ENCODE results near the gene ZNF23.

The ZNF23 gene

DNA sequence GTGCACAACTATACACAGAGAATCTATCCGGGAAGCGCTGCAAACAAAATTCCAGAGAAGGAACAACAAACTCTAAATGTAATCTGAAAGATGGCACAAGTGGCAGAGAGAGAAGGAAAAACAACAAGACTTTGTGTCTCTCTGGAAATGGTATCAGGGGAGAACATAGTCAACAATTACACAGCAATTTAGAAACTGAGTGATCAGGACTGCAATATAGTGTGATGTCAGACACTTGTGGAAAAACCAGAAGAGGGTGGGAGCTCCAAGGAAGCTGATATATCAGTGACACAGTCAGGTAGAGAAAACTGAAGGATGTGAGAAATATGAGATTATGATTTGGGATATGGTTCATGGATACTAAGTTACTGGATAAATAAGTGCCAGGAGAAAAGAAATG, 18.9 kb upstream of the ZNF23 start:
- ChIA-PET POLR2A (no interaction called here), CTCF (no interaction called here)
- TF ChIP-seq BHLHE40 (IDR thresholded peaks at IDR 0.05; ENCODE audit: borderline replicate concordance) (no peak), FOXA1 (IDR thresholded peaks at IDR 0.05) (no peak), FOXK2 (IDR thresholded peaks at IDR 0.05) (no peak), ZNF384 (IDR thresholded peaks at IDR 0.05) (no peak), SUZ12 (IDR thresholded peaks at IDR 0.05) (no peak), ELF4 (IDR thresholded peaks at IDR 0.05) (no peak), TARDBP (IDR thresholded peaks at IDR 0.05) (no peak), HDGF (IDR thresholded peaks at IDR 0.05; ENCODE audit: borderline replicate concordance) (no peak), NFRKB (IDR thresholded peaks at IDR 0.05) (no peak), ARNT (IDR thresholded peaks at IDR 0.05) (no peak), SP1 (IDR thresholded peaks at IDR 0.05) (no peak), CTBP1 (IDR thresholded peaks at IDR 0.05; ENCODE audit: borderline replicate concordance) (no peak), LEF1 (IDR thresholded peaks at IDR 0.05; ENCODE audit: borderline replicate concordance) (no peak), FOXM1 (IDR thresholded peaks at IDR 0.05; ENCODE audit: borderline replicate concordance) (no peak), L3MBTL2 (conservative IDR thresholded peaks at IDR 0.05) (no peak)
- TF ChIP-seq, protein P1, sequence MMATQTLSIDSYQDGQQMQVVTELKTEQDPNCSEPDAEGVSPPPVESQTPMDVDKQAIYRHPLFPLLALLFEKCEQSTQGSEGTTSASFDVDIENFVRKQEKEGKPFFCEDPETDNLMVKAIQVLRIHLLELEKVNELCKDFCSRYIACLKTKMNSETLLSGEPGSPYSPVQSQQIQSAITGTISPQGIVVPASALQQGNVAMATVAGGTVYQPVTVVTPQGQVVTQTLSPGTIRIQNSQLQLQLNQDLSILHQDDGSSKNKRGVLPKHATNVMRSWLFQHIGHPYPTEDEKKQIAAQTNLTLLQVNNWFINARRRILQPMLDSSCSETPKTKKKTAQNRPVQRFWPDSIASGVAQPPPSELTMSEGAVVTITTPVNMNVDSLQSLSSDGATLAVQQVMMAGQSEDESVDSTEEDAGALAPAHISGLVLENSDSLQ (IDR thresholded peaks at IDR 0.05), result no peak
- no peak for DNase-seq (ENCODE audit: extremely low spot score)

DNA sequence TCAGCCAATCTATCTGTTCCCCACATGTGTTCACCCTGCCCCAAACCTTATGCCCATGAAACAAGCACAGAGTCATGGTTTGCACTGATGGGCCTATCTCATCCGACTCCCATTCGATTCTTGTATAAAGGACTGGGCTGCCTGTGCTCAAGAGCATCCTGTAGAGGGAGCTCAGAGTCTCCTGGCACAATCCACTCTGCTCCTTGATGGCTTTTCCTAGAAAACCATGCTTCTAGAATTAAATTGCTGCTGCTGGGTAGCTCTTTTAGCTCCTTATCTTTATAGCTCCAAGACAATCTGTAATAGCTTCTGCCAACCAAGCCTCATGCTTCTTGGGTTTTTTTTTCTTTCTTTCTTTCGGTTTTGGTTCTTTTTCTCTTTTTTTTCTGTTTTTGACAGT, 17.4 kb upstream of the ZNF23 start:
- POLR2A ChIA-PET, result interaction anchor here (0.9 to 1.1 kb wide), 2 partner anchors 17 to 50 kb away, joined by 3 to 5 read pairs; partner anchors contain the start of gene ZNF23
- CTCF ChIA-PET, result interaction anchor here (0.7 to 1.3 kb wide), 6 partner anchors 17 to 132 kb away, joined by 3 to 9 read pairs (median 4); partner anchors contain the start of gene ZNF23
- TF ChIP-seq HDGF (IDR thresholded peaks at IDR 0.05; ENCODE audit: borderline replicate concordance) (no peak), FOXK2 (IDR thresholded peaks at IDR 0.05) (no peak), SUZ12 (IDR thresholded peaks at IDR 0.05) (no peak), ELF4 (IDR thresholded peaks at IDR 0.05) (no peak), LEF1 (IDR thresholded peaks at IDR 0.05; ENCODE audit: borderline replicate concordance) (no peak), ARNT (IDR thresholded peaks at IDR 0.05) (no peak), FOXA1 (IDR thresholded peaks at IDR 0.05) (no peak), TARDBP (IDR thresholded peaks at IDR 0.05) (no peak), CTBP1 (IDR thresholded peaks at IDR 0.05; ENCODE audit: borderline replicate concordance) (no peak), FOXM1 (IDR thresholded peaks at IDR 0.05; ENCODE audit: borderline replicate concordance) (no peak)
- DNase-seq (ENCODE audit: extremely low spot score), result peak; percentile 58

DNA sequence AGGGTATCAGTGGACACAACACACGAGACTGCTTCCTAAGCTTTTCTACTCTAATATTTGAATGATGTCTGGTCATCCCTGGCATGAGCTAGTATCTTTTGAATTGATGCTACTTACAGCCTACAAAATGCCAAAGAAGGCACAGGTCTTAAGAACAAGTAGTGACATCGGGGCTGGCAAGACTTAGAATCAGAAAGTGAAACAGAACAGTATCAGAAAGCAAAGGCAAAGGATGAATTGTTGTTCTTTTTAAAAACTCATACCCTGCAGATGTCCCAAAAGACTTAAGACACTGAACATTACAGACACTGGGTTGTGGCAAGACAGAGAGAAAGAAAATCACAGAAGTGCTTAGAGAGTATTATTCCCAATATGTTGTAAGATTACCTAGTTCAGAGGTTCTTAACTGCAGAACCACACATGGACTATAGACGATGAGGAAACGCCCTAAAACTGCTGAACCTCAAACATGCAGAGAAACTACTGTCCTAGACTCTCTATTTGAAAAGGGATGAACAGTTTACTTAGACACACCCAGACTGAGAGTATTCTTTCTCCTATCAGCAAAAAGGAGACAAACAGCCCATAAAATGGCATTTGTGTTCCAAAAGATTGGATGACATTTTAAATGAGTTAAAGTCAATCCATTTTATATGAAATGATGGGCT, 14.5 kb upstream of the ZNF23 start:
- TF ChIP-seq L3MBTL2 (conservative IDR thresholded peaks at IDR 0.05), result no peak
- no peak for TF ChIP-seq FOXK2 (IDR thresholded peaks at IDR 0.05)
- TF ChIP-seq SUZ12 (IDR thresholded peaks at IDR 0.05), result no peak
- no peak for TF ChIP-seq FOXM1 (IDR thresholded peaks at IDR 0.05; ENCODE audit: borderline replicate concordance)
- TF ChIP-seq, protein P1 (IDR thresholded peaks at IDR 0.05), result no peak
- no peak for TF ChIP-seq TARDBP (IDR thresholded peaks at IDR 0.05)
- TF ChIP-seq LEF1 (IDR thresholded peaks at IDR 0.05; ENCODE audit: borderline replicate concordance), result no peak
- no peak for TF ChIP-seq ELF4 (IDR thresholded peaks at IDR 0.05)
- no peak for TF ChIP-seq NFRKB (IDR thresholded peaks at IDR 0.05)
- no peak for TF ChIP-seq HDGF (IDR thresholded peaks at IDR 0.05; ENCODE audit: borderline replicate concordance)
- no peak for DNase-seq (ENCODE audit: extremely low spot score)
- POLR2A ChIA-PET, result no interaction called here
- CTCF ChIA-PET, result no interaction called here

DNA sequence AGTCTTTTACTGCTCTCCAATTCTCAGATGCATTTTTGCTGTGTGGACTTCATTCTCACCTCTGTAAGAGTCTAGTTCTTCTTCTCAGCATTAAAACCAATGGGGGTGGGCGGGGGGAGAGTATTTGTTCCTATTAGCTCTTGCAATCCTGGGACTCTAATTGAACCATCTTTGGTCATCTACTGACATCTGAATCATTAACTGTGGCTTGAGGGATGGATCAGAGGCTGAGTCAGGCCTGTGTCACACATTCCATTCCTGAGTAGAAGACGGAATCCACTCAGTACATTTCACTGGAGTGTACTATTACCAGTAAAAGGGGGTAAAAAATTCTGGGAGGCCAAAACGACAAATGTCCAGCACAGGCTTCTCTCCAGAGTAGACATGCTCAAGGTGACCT, 12.8 kb upstream of the ZNF23 start:
- ChIA-PET CTCF (no interaction called here), POLR2A (interaction anchor here (1.0 to 1.1 kb wide), 2 partner anchors 9 to 13 kb away, joined by 3 to 5 read pairs; partner anchors contain the start of gene ZNF23)
- no peak for TF ChIP-seq FOXK2 (IDR thresholded peaks at IDR 0.05)
- no peak for DNase-seq (ENCODE audit: extremely low spot score)

DNA sequence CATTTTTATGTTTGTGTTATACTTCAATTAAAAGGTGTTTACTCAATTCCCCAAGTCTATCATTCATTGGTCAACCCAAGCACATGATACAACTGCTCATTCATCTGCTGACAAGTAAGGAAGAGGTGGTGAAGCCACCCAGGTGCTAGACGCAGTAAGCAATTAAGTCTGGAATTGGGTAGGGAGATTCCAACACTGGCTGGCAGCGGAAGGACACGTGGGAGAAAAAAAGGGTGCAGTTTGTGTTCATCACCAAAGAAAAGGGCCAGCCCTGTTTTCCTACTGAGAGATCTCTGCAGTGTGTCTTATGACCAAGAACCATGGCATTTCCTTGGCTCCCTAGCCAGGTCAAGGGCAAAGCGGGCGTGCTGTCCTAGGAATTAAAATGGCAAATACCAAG, 11.8 kb upstream of the ZNF23 start:
- TF ChIP-seq BHLHE40 (IDR thresholded peaks at IDR 0.05; ENCODE audit: borderline replicate concordance) (no peak), ARNT (IDR thresholded peaks at IDR 0.05) (no peak), LEF1 (IDR thresholded peaks at IDR 0.05; ENCODE audit: borderline replicate concordance) (no peak), ZNF384 (IDR thresholded peaks at IDR 0.05) (no peak), HDGF (IDR thresholded peaks at IDR 0.05; ENCODE audit: borderline replicate concordance) (no peak), L3MBTL2 (conservative IDR thresholded peaks at IDR 0.05) (no peak), SP1 (IDR thresholded peaks at IDR 0.05) (no peak), SUZ12 (IDR thresholded peaks at IDR 0.05) (no peak), CTBP1 (IDR thresholded peaks at IDR 0.05; ENCODE audit: borderline replicate concordance) (no peak), TARDBP (IDR thresholded peaks at IDR 0.05) (no peak), ELF4 (IDR thresholded peaks at IDR 0.05) (no peak), FOXM1 (IDR thresholded peaks at IDR 0.05; ENCODE audit: borderline replicate concordance) (no peak), FOXK2 (IDR thresholded peaks at IDR 0.05) (no peak), NFRKB (IDR thresholded peaks at IDR 0.05) (no peak), FOXA1 (IDR thresholded peaks at IDR 0.05) (no peak)
- TF ChIP-seq, protein P1 (IDR thresholded peaks at IDR 0.05), result no peak
- no peak for DNase-seq (ENCODE audit: extremely low spot score)
- ChIA-PET POLR2A (interaction anchor here (1.0 to 1.1 kb wide), 2 partner anchors 10 to 12 kb away, joined by 3 to 5 read pairs; partner anchors contain the start of gene ZNF23), CTCF (no interaction called here)

DNA sequence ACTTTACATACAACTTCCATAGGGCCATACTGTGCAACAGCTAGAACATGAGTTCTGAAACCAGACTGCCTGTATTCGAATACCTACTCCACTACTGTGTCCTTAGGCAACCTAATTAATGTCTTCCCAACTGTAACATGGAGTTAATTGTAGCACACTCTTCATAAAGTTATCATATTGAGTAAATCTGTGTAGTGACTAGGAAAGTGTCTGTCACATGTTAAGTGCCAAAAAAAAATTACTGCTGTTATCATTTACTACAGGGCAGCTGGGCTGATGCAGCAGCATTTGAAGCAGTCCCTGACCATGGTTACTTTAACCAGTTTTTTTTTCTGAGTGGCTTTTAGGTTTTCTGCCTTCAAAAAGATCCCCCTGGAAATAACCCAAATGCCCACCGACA, 10.9 kb upstream of the ZNF23 start:
- ChIA-PET POLR2A (interaction anchor here (0.9 kb wide), 1 partner anchor 11 kb away, joined by 4 read pairs; the partner anchor contains the start of gene ZNF23), CTCF (no interaction called here)
- no peak for DNase-seq (ENCODE audit: extremely low spot score)
- TF ChIP-seq FOXM1 (IDR thresholded peaks at IDR 0.05; ENCODE audit: borderline replicate concordance) (no peak), SP1 (IDR thresholded peaks at IDR 0.05) (no peak), L3MBTL2 (conservative IDR thresholded peaks at IDR 0.05) (no peak), TARDBP (IDR thresholded peaks at IDR 0.05) (no peak), HDGF (IDR thresholded peaks at IDR 0.05; ENCODE audit: borderline replicate concordance) (no peak), BHLHE40 (IDR thresholded peaks at IDR 0.05; ENCODE audit: borderline replicate concordance) (no peak), CTBP1 (IDR thresholded peaks at IDR 0.05; ENCODE audit: borderline replicate concordance) (no peak), FOXA1 (IDR thresholded peaks at IDR 0.05) (no peak), ELF4 (IDR thresholded peaks at IDR 0.05) (no peak), ZNF384 (IDR thresholded peaks at IDR 0.05) (no peak), SUZ12 (IDR thresholded peaks at IDR 0.05) (no peak), LEF1 (IDR thresholded peaks at IDR 0.05; ENCODE audit: borderline replicate concordance) (no peak), ARNT (IDR thresholded peaks at IDR 0.05) (no peak), FOXK2 (IDR thresholded peaks at IDR 0.05) (no peak), NFRKB (IDR thresholded peaks at IDR 0.05) (no peak)
- TF ChIP-seq, protein P1 (IDR thresholded peaks at IDR 0.05), result no peak
